HepG2 (cell line): Measurements from ENCODE around the gene NFKBIA.

Source experiments
- CBFB ChIP-seq: sonication (generic); formaldehyde crosslinking; IDR thresholded peaks from 2 replicates; pipeline ENCODE4 v1.4.0; 2020; ENCODE audit warnings: missing genetic modification reagents
- ONECUT2 ChIP-seq: sonication (generic); formaldehyde crosslinking; IDR thresholded peaks from 2 replicates; pipeline ENCODE4 v1.4.0; 2020; ENCODE audit warnings: missing genetic modification reagents

DNA sequence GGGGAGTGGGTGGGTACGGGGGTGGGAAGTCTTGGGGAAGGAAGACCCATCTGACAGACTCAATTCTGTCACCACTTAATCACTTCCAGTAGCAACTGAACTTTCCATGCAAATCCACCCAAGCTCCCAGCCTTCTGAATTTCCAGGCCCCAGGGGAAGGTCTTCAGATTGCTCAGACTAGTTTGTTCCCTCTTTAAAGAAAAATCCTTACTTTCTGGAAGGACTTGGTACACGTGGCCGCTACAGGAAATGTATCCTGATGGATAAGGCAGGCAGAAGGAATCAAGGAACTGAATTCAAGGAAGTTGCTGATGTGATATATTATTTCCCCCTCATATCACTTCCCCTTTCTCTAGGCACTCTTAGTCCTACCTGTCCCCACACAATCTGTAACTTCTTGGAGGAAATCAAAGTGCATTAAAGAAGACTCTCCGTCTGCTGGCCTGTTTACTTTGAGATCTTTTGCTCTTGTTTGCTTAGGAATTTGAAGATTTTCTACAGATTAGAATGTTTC is 6.4 kb downstream of the NFKBIA start:
- no peak for TF ChIP-seq CBFB
- no peak for TF ChIP-seq ONECUT2
